ENCODE measurements around the gene TAC4.

Gene TAC4

GRCh38 chr17:49886036-49886435, 38.2 kb upstream of the TAC4 start:
- Histone ChIP-seq H3K4me1 (no peaks in the 10 kb centered on the region), H3K9me3 (no peaks in the 10 kb centered on the region), H3K27me3 (peaks cover 15% of the 10 kb centered on the region), H3K36me3 (no peaks in the 10 kb centered on the region), H3K4me3 (ENCODE audit: low read depth, low read length) (no peak overlapping the region)
- no peak for DNase-seq
- TF ChIP-seq CTCF (IDR thresholded peaks at IDR 0.05; ENCODE audit: low read depth, low read length), result no peak

GRCh38 chr17:49882434-49882833, 34.6 kb upstream of the TAC4 start:
- Histone ChIP-seq H3K4me1 (no peaks in the 10 kb centered on the region), H3K9me3 (no peaks in the 10 kb centered on the region), H3K4me3 (ENCODE audit: low read depth, low read length) (no peak overlapping the region), H3K36me3 (no peaks in the 10 kb centered on the region), H3K27me3 (peaks cover 20% of the 10 kb centered on the region)
- TF ChIP-seq CTCF (IDR thresholded peaks at IDR 0.05; ENCODE audit: low read depth, low read length), result no peak
- no peak for DNase-seq

- Histone ChIP-seq H3K9me3 (no peaks in the 10 kb centered on the region), H3K36me3 (no peaks in the 10 kb centered on the region), H3K4me1 (no peaks in the 10 kb centered on the region), H3K27me3 (peaks cover 20% of the 10 kb centered on the region), H3K4me3 (ENCODE audit: low read depth, low read length) (no peak overlapping the region)
- TF ChIP-seq CTCF (IDR thresholded peaks at IDR 0.05; ENCODE audit: low read depth, low read length), result no peak
- DNase-seq, result no peak
Measured at GRCh38 chr17:49881054-49881402, 33.2 kb upstream of the TAC4 start.

GRCh38 chr17:49880291-49881053, 32.6 kb upstream of the TAC4 start:
- Histone ChIP-seq H3K9me3 (no peaks in the 10 kb centered on the region), H3K4me3 (ENCODE audit: low read depth, low read length) (no peak overlapping the region), H3K27me3 (peaks cover 20% of the 10 kb centered on the region), H3K36me3 (no peaks in the 10 kb centered on the region), H3K4me1 (no peaks in the 10 kb centered on the region)
- DNase-seq, result peak; percentile 84
- TF ChIP-seq CTCF (IDR thresholded peaks at IDR 0.05; ENCODE audit: low read depth, low read length), result peak; percentile 85

- no peaks in the 10 kb centered on the region for H3K9me3 ChIP-seq
- no peaks in the 10 kb centered on the region for H3K4me1 ChIP-seq
- no peaks in the 10 kb centered on the region for H3K36me3 ChIP-seq
- TF ChIP-seq CTCF (IDR thresholded peaks at IDR 0.05; ENCODE audit: low read depth, low read length), result no peak
- DNase-seq, result no peak
- H3K4me3 ChIP-seq (ENCODE audit: low read depth, low read length), result no peak overlapping the region
- H3K27me3 ChIP-seq, result peaks cover 20% of the 10 kb centered on the region
Measured at GRCh38 chr17:49878931-49879904, 31.3 kb upstream of the TAC4 start.

All from BE2C (cell line).